ENCODE results near the gene ELOVL6.

DNA sequence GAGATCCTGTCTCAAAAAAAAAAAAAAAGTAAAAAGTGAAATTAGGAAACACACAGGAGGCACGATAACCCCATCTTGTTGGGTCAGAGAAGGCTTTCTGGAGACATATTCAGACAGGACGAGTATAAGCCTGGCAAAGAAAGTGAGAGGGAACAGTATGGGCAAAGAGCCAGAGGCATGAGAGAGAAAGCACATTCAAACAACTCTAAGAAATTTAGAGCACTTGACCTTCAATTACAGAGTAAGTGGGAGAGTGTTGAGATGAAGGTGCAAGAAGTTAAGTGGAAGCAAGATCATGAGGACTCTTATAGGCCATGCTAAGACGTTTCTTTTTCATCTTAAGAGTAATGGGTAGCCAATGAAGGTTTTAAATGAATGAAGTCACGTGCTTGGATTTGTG is 70.4 kb downstream of the ELOVL6 start:
- TF ChIP-seq CTCF (IDR thresholded peaks at IDR 0.05; ENCODE audit: poor library complexity): no peak
- TF ChIP-seq EZH2 (IDR thresholded peaks at IDR 0.05; ENCODE audit: borderline replicate concordance): no peak

All from hepatocyte (in vitro differentiated cells).